Activated naive CD4-positive, alpha-beta T cell treated with anti-CD3 and anti-CD28 coated beads for 36 hours (primary cell): ENCODE results near the gene CDK3. TPM values are rescaled to one million over a fixed set of nuclear protein-coding genes. Genes with fewer than 3 reads are reported as not detected.

Source experiments
- CTCF ChIA-PET: fragments of 350-600 bp; sonication (Branson Sonifier 250); formaldehyde crosslinking; loops from one replicate; lab custom pipeline; 2021; ENCODE audit warnings: antibody characterized with exemption; lab: Charles Lee
- DNase-seq: peaks from one replicate; pipeline ENCODE4 v3.0.0-alpha.2; 2020
- H3K27ac Mint-ChIP-seq: one replicate; pipeline ENCODE4 v1.8.0; 2021; ENCODE audit warnings: mild to moderate bottlenecking, mixed read lengths
- H3K27me3 Mint-ChIP-seq: one replicate; pipeline ENCODE4 v1.8.0; 2021; ENCODE audit warnings: low read depth, mixed read lengths
- H3K36me3 Mint-ChIP-seq: one replicate; pipeline ENCODE4 v1.8.0; 2021; ENCODE audit warnings: low read depth, mixed read lengths
- H3K4me1 Mint-ChIP-seq: one replicate; pipeline ENCODE4 v1.8.0; 2021; ENCODE audit warnings: low read depth, mixed read lengths
- H3K4me3 Mint-ChIP-seq: one replicate; pipeline ENCODE4 v1.8.0; 2021; ENCODE audit warnings: mild to moderate bottlenecking, moderate library complexity, mixed read lengths
- H3K9me3 Mint-ChIP-seq: one replicate; pipeline ENCODE4 v1.8.0; 2021; ENCODE audit warnings: mixed read lengths
- intact Hi-C: fragments of 100-400 bp; cut with micrococcal nuclease; formaldehyde crosslinking; loops from one replicate; pipeline ENCODE4 v1.15.1; 2023
- total RNA-seq, 2 experiments: library from RNA; stranded (reverse); gene quantifications; one replicate each; pipeline ENCODE4 v1.2.3, GENCODE V29; 2021

Gene CDK3
- total RNA-seq, 2 experiments from 2014 or later, result 3.1 to 5.0 TPM

DNA sequence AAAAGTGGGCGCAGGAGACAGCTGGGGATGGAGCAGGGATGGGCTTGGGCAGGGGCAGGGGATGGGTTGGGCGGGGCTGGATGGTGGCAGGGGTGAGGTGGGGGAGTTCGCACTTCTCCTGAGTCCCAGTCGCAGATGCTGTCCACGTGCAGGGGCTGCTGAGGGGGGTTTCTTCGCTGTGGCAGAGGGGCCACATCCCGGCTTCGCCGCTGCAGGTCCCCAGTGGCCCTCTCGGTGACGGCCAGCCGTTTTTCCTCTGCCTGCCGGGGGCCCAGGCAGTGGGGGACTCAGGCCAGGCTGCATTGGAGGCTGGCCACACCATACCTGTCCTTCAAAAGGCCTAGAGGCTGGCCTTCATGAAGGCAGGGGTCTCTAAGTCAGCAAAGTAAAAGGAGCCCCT is 18.1 kb downstream of the CDK3 start:
- no peaks in the 10 kb centered on the region for H3K27me3 Mint-ChIP-seq
- H3K9me3 Mint-ChIP-seq, result no peaks in the 10 kb centered on the region
- no peak overlapping the region for H3K27ac Mint-ChIP-seq
- H3K4me1 Mint-ChIP-seq, result peaks cover 5% of the 10 kb centered on the region
- no peaks in the 10 kb centered on the region for H3K36me3 Mint-ChIP-seq
- intact Hi-C loops, result no loop called here
- no peak overlapping the region for H3K4me3 Mint-ChIP-seq
- CTCF ChIA-PET, result interaction anchor here (0.6 to 11.7 kb wide), 5 partner anchors 14 to 278 kb away, joined by 3 to 124 read pairs (median 7); partner anchors contain the start of genes CDK3 and MRPL38
- no peak for DNase-seq

DNA sequence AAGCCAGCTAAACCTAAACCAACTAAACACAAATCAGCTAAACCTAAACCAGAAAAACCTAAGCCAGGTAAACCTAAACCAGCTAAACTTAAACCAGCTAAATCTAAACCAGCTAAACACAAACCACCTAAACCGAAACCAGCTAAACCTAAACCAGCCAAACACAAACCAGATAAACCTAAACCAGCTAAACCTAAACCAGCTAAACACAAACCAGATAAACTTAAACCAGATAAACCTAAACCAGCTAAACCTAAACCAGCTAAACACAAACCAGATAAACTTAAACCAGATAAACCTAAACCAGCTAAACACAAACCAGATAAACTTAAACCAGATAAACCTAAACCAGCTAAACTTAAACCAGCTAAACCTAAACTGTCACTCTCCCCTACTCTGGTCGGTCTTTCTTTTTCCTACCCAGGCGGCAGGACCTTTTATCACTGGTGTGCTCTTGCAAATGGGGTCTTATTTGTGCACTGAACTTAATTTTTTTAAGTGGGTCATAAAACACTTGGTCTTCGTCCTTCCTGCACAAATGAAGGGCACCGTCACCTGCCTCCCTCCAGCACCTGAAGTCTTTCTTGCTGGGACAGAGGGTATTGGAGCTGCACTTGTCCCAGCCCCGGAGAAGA is 19.3 kb downstream of the CDK3 start:
- Mint-ChIP-seq H3K4me1 (no peaks in the 10 kb centered on the region), H3K36me3 (no peaks in the 10 kb centered on the region), H3K4me3 (no peak overlapping the region), H3K9me3 (no peaks in the 10 kb centered on the region), H3K27ac (no peak overlapping the region), H3K27me3 (no peaks in the 10 kb centered on the region)
- intact Hi-C loops, result no loop called here
- no peak for DNase-seq
- CTCF ChIA-PET, result interaction anchor here (1.3 to 3.4 kb wide), 6 partner anchors 11 to 277 kb away, joined by 3 to 23 read pairs (median 4); partner anchors contain the start of gene MRPL38

DNA sequence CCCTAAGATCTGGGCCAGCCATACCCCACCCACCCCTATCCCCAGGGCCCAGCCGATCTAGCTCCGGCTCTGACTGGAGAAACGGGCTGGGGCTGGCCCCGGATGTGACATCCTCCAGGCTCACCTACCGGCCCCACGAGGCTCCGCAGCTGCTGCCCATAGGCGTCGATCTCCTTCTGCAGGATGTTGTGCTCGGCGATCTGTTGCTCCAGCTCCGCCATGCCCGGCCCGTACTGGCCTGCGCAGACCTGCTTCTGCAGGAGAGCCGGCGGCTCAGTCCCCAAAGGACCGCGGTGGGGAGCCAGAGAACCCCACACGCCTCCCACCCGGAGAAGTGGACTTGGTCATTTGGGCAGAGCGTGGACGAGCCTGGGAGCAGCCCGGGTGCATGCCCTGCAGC is 21.6 kb downstream of the CDK3 start:
- H3K9me3 Mint-ChIP-seq, result no peaks in the 10 kb centered on the region
- intact Hi-C loops, result no loop called here
- H3K4me1 Mint-ChIP-seq, result peaks cover under 1% of the 10 kb centered on the region
- DNase-seq, result no peak
- CTCF ChIA-PET, result no interaction called here
- no peaks in the 10 kb centered on the region for H3K27me3 Mint-ChIP-seq
- H3K36me3 Mint-ChIP-seq, result no peaks in the 10 kb centered on the region
- H3K4me3 Mint-ChIP-seq, result no peak overlapping the region
- no peak overlapping the region for H3K27ac Mint-ChIP-seq

DNA sequence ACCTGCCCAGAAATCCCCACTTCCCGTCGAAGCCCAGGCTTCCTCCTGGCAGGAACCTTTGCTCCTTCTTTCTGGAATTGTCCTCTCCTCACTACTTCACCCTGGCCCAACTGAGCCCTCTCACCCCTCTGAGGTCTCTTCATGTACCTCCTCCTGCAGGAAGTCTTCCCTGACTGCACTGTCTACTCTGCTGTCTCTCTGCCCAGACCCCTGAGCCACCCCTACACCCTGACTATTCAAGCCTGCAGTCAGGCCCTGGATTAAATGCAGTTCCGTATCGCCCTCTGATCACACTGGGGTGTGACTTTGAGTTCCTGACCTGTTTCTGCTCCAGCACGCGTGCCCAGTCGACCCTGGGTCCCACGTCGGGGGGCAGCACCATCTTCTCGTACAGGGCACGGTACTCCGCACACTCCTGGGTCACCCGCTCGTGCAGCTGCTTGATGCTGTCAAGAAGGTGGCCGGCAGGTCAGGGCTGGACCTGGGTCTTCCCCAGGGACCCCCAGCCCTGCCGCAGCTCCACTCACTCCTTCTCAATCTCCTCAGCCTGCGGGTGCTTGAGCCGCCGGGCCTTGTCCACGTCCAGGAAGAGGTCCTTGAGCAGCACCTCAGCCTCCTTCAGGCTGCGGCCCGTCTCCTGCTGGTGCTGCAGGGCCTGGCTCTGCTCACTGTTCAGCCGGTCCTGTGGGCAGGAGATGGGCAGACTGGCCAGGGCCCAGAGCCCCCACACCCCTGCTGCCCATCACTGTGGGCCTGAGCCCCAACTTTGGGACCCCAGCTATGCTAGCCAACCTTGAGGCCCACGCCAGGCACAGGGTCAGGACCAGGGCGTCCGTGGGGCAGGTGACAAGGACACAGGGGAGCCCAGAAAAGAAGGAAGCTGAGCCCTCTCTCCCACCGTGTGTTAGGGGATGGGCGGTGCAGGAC is 22.6 kb downstream of the CDK3 start:
- Mint-ChIP-seq H3K9me3 (no peaks in the 10 kb centered on the region), H3K4me1 (peaks cover 4% of the 10 kb centered on the region), H3K36me3 (no peaks in the 10 kb centered on the region), H3K27ac (no peak overlapping the region), H3K27me3 (no peaks in the 10 kb centered on the region), H3K4me3 (no peak overlapping the region)
- no peak for DNase-seq
- intact Hi-C loops, result no loop called here
- CTCF ChIA-PET, result interaction anchor here (0.7 kb wide), 1 partner anchor 9 kb away, joined by 4 read pairs; no protein-coding TSS in a partner anchor

DNA sequence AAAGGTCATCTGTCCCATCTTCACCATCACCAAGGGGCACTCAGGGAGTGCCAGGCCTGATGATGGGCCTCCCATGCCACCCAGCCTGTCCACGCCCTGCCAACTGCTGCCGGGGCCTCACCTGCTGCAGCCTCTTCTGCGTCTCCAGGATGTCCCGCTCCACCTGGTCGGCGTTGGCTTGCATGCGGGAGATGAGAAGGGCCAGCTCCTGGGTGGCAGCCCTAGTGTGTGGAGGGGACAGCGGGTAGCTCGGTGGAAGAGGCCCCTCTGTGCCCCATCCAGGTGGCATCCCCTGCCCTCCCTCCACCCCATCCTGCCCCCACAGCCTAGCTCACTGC is 23.2 kb downstream of the CDK3 start:
- no peak overlapping the region for H3K4me3 Mint-ChIP-seq
- no peaks in the 10 kb centered on the region for H3K36me3 Mint-ChIP-seq
- intact Hi-C loops, result no loop called here
- H3K27ac Mint-ChIP-seq, result no peak overlapping the region
- CTCF ChIA-PET, result interaction anchor here (0.7 kb wide), 1 partner anchor 10 kb away, joined by 4 read pairs; no protein-coding TSS in a partner anchor
- DNase-seq, result no peak
- H3K9me3 Mint-ChIP-seq, result no peaks in the 10 kb centered on the region
- peaks cover 11% of the 10 kb centered on the region for H3K4me1 Mint-ChIP-seq
- no peaks in the 10 kb centered on the region for H3K27me3 Mint-ChIP-seq

DNA sequence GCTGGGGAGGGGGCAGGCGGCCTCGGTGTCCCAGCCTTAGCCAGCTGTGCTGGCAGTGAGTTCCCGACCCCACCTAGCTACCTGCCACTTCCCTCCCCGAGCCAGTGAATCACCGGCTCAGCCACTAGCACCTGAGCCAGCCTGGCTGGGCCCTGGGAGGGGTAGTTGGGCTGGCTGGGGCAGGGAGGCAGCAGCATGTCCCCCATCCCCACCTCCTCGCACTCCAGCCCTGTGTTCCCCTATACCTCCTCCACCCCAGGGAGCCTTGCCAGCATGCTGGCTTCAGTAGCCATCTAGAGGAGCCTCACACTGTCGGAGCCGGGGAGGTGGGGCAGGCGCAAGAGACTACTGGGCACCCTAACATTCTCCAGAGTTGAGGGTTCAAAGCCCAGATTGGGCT is 23.7 kb downstream of the CDK3 start:
- CTCF ChIA-PET, result no interaction called here
- no peak for DNase-seq
- H3K27me3 Mint-ChIP-seq, result no peaks in the 10 kb centered on the region
- H3K4me3 Mint-ChIP-seq, result no peak overlapping the region
- peaks cover 15% of the 10 kb centered on the region for H3K4me1 Mint-ChIP-seq
- no peaks in the 10 kb centered on the region for H3K9me3 Mint-ChIP-seq
- H3K27ac Mint-ChIP-seq, result no peak overlapping the region
- intact Hi-C loops, result no loop called here
- no peaks in the 10 kb centered on the region for H3K36me3 Mint-ChIP-seq

DNA sequence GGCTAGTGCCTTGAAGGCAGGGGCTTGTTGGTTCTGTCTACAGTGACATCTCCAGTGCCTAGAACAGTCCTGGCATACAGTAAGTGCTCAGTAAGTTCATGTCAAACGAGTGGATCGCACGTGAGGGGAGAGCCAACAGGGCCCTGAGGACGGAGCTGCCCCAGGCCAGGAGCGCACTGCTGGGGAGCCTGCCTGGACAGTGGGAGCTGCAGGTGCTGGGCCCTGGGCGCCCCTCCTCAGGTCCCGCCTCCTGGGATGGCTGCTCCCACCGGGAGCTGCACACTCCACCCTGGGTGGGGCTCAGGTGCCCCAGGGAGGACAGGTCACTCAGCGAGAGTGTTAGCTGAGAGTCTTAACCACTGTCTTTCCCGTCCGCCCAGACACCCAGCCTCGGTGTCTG is 24.6 kb downstream of the CDK3 start:
- Mint-ChIP-seq H3K9me3 (no peaks in the 10 kb centered on the region), H3K4me1 (peaks cover 23% of the 10 kb centered on the region), H3K4me3 (no peak overlapping the region), H3K27me3 (no peaks in the 10 kb centered on the region), H3K27ac (no peak overlapping the region), H3K36me3 (no peaks in the 10 kb centered on the region)
- DNase-seq, result no peak
- CTCF ChIA-PET, result interaction anchor here (0.6 to 1.2 kb wide), 2 partner anchors 20 to 22 kb away, joined by 3 to 4 read pairs; no protein-coding TSS in a partner anchor
- intact Hi-C loops, result no loop called here

DNA sequence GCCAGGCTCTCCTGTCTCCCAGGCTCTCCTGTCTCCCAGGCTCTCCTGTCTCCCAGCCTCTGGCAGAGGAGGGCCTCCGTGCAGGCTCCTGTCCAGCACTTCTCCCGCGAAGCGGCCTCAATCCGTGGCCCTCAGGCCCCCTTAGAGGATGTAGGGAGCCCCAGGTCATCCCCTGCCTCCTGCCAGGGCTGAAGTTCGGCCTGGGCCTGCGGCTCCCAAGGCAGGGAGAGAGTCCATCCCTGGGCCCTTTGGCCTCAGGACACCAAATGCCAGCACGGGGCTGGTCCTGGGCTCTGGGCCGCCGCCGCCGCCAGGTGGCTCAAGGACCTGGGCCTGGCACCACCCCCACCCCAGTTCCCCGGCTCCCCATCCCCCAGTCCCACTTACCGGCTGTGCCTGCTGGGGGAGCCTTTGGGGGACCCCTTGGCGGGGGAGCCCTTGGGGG is 26.1 kb downstream of the CDK3 start:
- H3K36me3 Mint-ChIP-seq, result no peaks in the 10 kb centered on the region
- intact Hi-C loops, result no loop called here
- DNase-seq, result no peak
- H3K9me3 Mint-ChIP-seq, result no peaks in the 10 kb centered on the region
- no peak overlapping the region for H3K4me3 Mint-ChIP-seq
- CTCF ChIA-PET, result interaction anchor here (1.2 to 1.3 kb wide), 2 partner anchors 12 to 21 kb away, joined by 4 to 5 read pairs; no protein-coding TSS in a partner anchor
- H3K27ac Mint-ChIP-seq, result no peak overlapping the region
- no peaks in the 10 kb centered on the region for H3K27me3 Mint-ChIP-seq
- peaks cover 23% of the 10 kb centered on the region for H3K4me1 Mint-ChIP-seq

DNA sequence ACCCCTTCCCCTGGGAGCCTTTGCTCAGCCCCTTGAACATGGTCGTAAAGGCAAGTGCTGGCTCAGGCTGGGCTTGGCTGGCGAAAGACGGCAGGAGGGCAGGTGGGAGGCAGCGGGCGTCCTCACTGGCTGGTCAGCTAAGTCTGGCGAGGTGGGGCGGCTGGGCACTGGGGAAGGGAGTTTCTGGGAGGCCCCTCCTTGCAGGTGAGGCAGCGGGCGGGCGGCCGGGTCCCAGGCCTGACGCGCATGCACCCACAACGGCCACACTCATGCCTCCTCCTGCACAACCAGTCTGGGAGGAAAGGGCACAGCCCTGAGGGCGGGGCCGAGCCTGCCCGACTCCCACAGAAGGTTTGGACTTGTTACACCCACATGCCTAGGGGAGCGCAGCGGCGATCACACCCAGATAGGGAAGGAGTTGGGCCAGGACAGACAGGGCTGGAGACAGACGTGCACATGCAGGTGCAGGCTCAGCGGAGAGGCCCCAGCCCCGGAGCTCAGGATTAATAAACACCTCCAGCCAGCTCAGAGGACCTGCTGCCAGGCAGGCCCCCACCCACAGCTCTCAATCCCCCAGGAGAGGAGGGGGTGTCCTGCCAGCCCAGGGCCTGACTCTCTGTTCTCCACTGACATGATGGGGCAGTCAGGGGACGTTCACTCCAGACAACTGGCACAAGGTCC is 26.6 kb downstream of the CDK3 start, which contains the start of gene EVPL:
Gene EVPL, minus strand, starts transcription at position 148 of the 681 bp plus-strand sequence. Its CDS starts 108 bp downstream, at position 40.
- no peak for DNase-seq
- CTCF ChIA-PET, result interaction anchor here (1.3 kb wide), 1 partner anchor 13 kb away, joined by 5 read pairs; no protein-coding TSS in a partner anchor
- peaks cover 23% of the 10 kb centered on the region for H3K4me1 Mint-ChIP-seq
- no peaks in the 10 kb centered on the region for H3K27me3 Mint-ChIP-seq
- H3K4me3 Mint-ChIP-seq, result no peak within 1 kb of the TSS
- intact Hi-C loops, result no loop called here
- H3K9me3 Mint-ChIP-seq, result no peaks in the 10 kb centered on the region
- no peaks in the 10 kb centered on the region for H3K36me3 Mint-ChIP-seq
- no peak within 1 kb of the TSS for H3K27ac Mint-ChIP-seq

DNA sequence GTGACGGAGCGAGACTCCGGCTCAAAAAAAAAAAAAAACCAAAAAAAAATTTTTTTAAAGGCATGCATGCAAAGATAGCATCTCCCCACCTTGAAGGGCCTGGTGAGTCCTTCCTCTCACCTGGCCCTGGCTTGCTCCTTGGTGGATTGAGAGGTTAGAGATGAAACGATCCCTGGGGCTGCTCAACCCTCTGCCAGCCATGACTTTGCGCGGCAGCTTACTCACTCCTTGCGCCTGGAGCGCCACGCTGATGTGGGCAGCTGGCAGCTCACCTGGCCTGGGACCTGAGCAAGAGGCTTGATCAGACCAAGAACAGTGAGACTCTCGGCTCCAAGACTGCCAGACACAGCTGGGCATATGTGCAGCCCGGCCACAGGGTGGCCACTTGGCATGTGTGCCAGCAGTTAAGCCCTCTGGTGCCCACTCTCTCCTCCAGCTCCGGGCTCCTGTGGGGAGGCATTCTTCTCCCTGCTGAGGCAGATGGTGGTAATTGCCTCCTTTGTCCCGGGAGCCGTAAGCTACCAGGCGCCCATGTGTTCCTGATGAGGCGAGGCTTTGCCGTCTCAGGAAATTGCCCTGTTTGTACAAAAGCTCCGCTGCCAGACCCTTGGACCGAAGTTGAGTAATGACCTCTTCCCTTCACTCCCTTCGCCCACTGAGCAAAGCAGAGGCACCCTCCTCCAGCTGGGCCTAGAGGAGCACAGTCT is 31.6 kb downstream of the CDK3 start:
- H3K36me3 Mint-ChIP-seq, result no peaks in the 10 kb centered on the region
- peaks cover 23% of the 10 kb centered on the region for H3K4me1 Mint-ChIP-seq
- intact Hi-C loops, result no loop called here
- H3K27me3 Mint-ChIP-seq, result no peaks in the 10 kb centered on the region
- H3K27ac Mint-ChIP-seq, result no peak overlapping the region
- CTCF ChIA-PET, result interaction anchor here (2.5 to 4.0 kb wide), 2 partner anchors 18 to 19 kb away, joined by 15 to 19 read pairs; no protein-coding TSS in a partner anchor
- no peak overlapping the region for H3K4me3 Mint-ChIP-seq
- no peak for DNase-seq
- no peaks in the 10 kb centered on the region for H3K9me3 Mint-ChIP-seq

DNA sequence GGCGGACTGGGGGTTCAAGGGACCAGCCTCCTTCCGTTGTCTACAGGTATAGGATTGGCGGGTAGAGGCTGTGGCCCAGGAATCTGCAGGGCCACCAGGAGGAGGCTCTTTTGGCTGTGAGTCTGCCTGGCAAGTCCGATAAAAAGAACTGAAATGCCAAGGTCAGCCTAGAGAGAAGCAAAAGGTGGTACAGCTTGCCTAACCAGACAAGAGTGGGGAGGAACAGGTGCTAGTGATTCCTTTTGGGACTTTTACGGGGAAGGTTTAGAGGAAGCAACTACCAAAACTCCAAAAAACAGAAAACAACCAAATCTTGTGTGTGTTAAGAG is 32.1 kb downstream of the CDK3 start:
- CTCF ChIA-PET, result interaction anchor here (2.5 kb wide), 1 partner anchor 19 kb away, joined by 15 read pairs; no protein-coding TSS in a partner anchor
- Mint-ChIP-seq H3K27ac (no peak overlapping the region), H3K36me3 (no peaks in the 10 kb centered on the region), H3K4me1 (peaks cover 23% of the 10 kb centered on the region), H3K9me3 (no peaks in the 10 kb centered on the region), H3K27me3 (no peaks in the 10 kb centered on the region), H3K4me3 (no peak overlapping the region)
- intact Hi-C loops, result no loop called here
- DNase-seq, result no peak
